Medulla oblongata (tissue), 1 donor: ENCODE data around the gene BAK1.
"Not testable (repeated sequence)": the region's sequence is repeated elsewhere in the genome, so short reads cannot be mapped to it uniquely, and the experiment has no call there.

ENCODE experiments used
- DNase-seq: peaks from one replicate; pipeline ENCODE4 v3.0.0-alpha.2; 2015; ENCODE audit errors: extremely low spot score

Gene BAK1

GRCh38 chr6:33609019-33609418 lies 28.9 kb upstream of the BAK1 start:
- no peak for DNase-seq

- DNase-seq = no peak
Measured at GRCh38 chr6:33607784-33608161, 27.7 kb upstream of the BAK1 start.

GRCh38 chr6:33607126-33607783 lies 27.2 kb upstream of the BAK1 start:
- DNase-seq = no peak

GRCh38 chr6:33606642-33607041 lies 26.6 kb upstream of the BAK1 start:
- DNase-seq = no peak

- no peak for DNase-seq
Measured at GRCh38 chr6:33604941-33605854, 25.1 kb upstream of the BAK1 start.

- no peak for DNase-seq
Measured at GRCh38 chr6:33602180-33602579, 22.1 kb upstream of the BAK1 start.

- no peak for DNase-seq
Measured at GRCh38 chr6:33600761-33601160, 20.7 kb upstream of the BAK1 start.

GRCh38 chr6:33599413-33599938 lies 19.4 kb upstream of the BAK1 start:
- no peak for DNase-seq

GRCh38 chr6:33597551-33598322 lies 17.7 kb upstream of the BAK1 start:
- DNase-seq = no peak

GRCh38 chr6:33596894-33597293 lies 16.8 kb upstream of the BAK1 start:
- DNase-seq = not testable (repeated sequence)

GRCh38 chr6:33595001-33595846 lies 15.1 kb upstream of the BAK1 start:
- no peak for DNase-seq

- DNase-seq = no peak
Measured at GRCh38 chr6:33593414-33593727, 13.3 kb upstream of the BAK1 start.

- no peak for DNase-seq
Measured at GRCh38 chr6:33592595-33593413, 12.7 kb upstream of the BAK1 start.

- no peak for DNase-seq
Measured at GRCh38 chr6:33592280-33592594, 12.2 kb upstream of the BAK1 start.

GRCh38 chr6:33591424-33592032 lies 11.5 kb upstream of the BAK1 start:
- no peak for DNase-seq

GRCh38 chr6:33590531-33591198 lies 10.6 kb upstream of the BAK1 start:
- DNase-seq = no peak

GRCh38 chr6:33589731-33590530 lies 9.9 kb upstream of the BAK1 start:
- peak; percentile 53 for DNase-seq

- no peak for DNase-seq
Measured at GRCh38 chr6:33589392-33589730, 9.3 kb upstream of the BAK1 start.

GRCh38 chr6:33588894-33589293 lies 8.8 kb upstream of the BAK1 start:
- no peak for DNase-seq
